Measurements from ENCODE around the gene CYCS. TPM values are rescaled to one million over a fixed set of nuclear protein-coding genes. Genes with fewer than 3 reads are reported as not detected.
"Not testable (repeated sequence)": the region's sequence is repeated elsewhere in the genome, so short reads cannot be mapped to it uniquely, and the experiment has no call there.

CYCS gene
- total RNA-seq, 2 experiments from 2014 or later: 65.2 to 175 TPM

DNA sequence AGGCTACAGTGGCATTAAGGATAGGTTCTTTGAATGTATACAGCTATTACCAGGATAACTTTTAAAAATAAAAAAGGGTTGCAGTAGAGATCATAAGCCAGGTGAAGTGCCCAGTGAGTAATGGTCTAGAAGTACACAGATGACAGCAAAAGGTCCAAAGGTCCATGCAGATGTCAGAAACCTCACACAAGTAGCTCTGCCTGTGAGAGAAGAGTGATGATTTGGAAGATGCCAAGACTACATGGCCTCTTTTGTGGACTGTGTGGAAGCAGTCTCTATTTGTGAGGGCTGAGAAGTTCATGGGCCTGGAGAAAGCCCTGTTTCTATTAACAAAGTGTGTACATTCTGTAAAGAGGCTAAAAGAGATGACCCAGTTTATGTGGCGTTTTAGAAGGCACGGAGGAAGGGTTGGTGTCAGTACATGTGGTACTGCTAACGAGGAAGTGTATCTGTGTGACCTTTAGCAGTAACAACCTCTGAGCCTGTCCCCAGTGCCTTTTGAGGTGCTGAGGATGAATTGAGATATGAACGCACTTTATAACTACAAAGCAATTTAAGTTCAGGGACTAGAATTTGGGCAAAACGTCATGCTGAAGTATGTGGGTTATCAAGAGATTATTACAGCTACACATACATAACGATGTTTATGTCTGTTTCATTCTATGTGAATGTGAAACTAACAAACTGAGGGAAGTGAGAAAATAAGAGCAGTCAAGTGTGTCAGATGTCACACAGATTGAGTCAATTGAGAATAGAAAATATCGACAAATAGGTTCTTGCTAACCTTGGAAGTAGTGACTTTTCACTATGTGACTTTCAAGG is 7.6 kb downstream of the CYCS start:
- TF ChIP-seq EZH2phosphoT487 (IDR thresholded peaks at IDR 0.05; ENCODE audit: borderline replicate concordance, low read depth, low read length): no peak
- TF ChIP-seq, protein P1, sequence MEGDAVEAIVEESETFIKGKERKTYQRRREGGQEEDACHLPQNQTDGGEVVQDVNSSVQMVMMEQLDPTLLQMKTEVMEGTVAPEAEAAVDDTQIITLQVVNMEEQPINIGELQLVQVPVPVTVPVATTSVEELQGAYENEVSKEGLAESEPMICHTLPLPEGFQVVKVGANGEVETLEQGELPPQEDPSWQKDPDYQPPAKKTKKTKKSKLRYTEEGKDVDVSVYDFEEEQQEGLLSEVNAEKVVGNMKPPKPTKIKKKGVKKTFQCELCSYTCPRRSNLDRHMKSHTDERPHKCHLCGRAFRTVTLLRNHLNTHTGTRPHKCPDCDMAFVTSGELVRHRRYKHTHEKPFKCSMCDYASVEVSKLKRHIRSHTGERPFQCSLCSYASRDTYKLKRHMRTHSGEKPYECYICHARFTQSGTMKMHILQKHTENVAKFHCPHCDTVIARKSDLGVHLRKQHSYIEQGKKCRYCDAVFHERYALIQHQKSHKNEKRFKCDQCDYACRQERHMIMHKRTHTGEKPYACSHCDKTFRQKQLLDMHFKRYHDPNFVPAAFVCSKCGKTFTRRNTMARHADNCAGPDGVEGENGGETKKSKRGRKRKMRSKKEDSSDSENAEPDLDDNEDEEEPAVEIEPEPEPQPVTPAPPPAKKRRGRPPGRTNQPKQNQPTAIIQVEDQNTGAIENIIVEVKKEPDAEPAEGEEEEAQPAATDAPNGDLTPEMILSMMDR (conservative IDR thresholded peaks at IDR 0.05; ENCODE audit: low read length): no peak
- H3K36me3 ChIP-seq (ENCODE audit: insufficient read depth, low read length): peaks cover 81% of the 10 kb centered on the region
- H3K9me2 ChIP-seq (ENCODE audit: insufficient read depth, low read length): no peaks in the 10 kb centered on the region
- DNase-seq (ENCODE audit: low spot score): peak; percentile 66
- peaks cover 30% of the 10 kb centered on the region for H3K79me2 ChIP-seq (ENCODE audit: insufficient read depth, low read depth, low read length)
- H3K4me1 ChIP-seq (ENCODE audit: insufficient read depth, low read length, poor library complexity, severe bottlenecking): peaks cover 44% of the 10 kb centered on the region
- H4K20me1 ChIP-seq (ENCODE audit: insufficient read depth, low read length): peaks cover 30% of the 10 kb centered on the region
- CTCF ChIA-PET (ENCODE audit: unreplicated experiment): no interaction called here
- H3K27ac ChIP-seq (ENCODE audit: low read depth, low read length, poor library complexity, severe bottlenecking): peak overlapping the region; percentile 42
- intact Hi-C loops (cut with micrococcal nuclease; ENCODE audit: unreplicated experiment): no loop called here
- peak overlapping the region; percentile 25 for H3K4me3 ChIP-seq (ENCODE audit: low read depth, low read length, poor library complexity, severe bottlenecking)
- peak overlapping the region; percentile 67 for H3K4me2 ChIP-seq (ENCODE audit: low read length)
- no TSS peak for BruUV-seq (replicated peaks)
- no peak overlapping the region for H2AFZ ChIP-seq (ENCODE audit: low read length)
- POLR2A ChIA-PET: interaction anchor here (0.7 to 1.6 kb wide), 4 partner anchors 10 to 263 kb away, joined by 3 to 5 read pairs (median 5); no protein-coding TSS in a partner anchor
- H3K9me3 ChIP-seq (ENCODE audit: low read length): 0 out of 2 replicates have a peak, but pooled peaks cover 13% of the 10 kb centered on the region

- ChIA-PET POLR2A (interaction anchor here (0.7 to 1.6 kb wide), 3 partner anchors 11 to 262 kb away, joined by 3 to 5 read pairs (median 5); no protein-coding TSS in a partner anchor), CTCF (ENCODE audit: unreplicated experiment) (no interaction called here)
- intact Hi-C loops (cut with micrococcal nuclease; ENCODE audit: unreplicated experiment): no loop called here
These were observed 8.4 kb downstream of the CYCS start for GRCh38 chr7:25116621-25117020.

DNA sequence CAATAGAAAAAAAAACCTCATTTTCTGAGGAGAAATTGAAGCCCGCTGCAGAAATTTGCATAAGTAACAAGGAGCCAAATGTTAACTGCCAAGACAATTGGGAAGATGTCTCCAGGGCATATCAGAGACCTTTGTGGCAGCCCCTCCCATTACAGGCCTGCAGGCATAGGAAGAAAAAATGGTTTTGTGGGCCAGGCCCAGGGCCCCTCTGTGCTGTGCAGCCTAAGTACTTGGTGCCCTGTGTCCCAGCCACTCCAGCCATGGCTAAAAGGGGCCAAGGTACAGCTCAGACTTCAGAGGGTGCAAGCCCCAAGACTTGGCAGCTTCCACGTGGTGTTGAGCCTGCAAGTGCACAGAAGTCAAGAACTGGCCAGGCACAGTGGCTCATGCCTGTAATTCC is 14.5 kb downstream of the CYCS start:
- H3K9me2 ChIP-seq (ENCODE audit: insufficient read depth, low read length); H3K79me2 ChIP-seq (ENCODE audit: insufficient read depth, low read depth, low read length); POLR2A ChIA-PET; H3K9me3 ChIP-seq (ENCODE audit: low read length); H2AFZ ChIP-seq (ENCODE audit: low read length); H3K27ac ChIP-seq (ENCODE audit: low read depth, low read length, poor library complexity, severe bottlenecking); H3K4me3 ChIP-seq (ENCODE audit: low read depth, low read length, poor library complexity, severe bottlenecking); intact Hi-C loops (cut with micrococcal nuclease; ENCODE audit: unreplicated experiment); H4K20me1 ChIP-seq (ENCODE audit: insufficient read depth, low read length); H3K4me1 ChIP-seq (ENCODE audit: insufficient read depth, low read length, poor library complexity, severe bottlenecking); DNase-seq (ENCODE audit: low spot score); CTCF ChIA-PET (ENCODE audit: unreplicated experiment); H3K4me2 ChIP-seq (ENCODE audit: low read length); BruUV-seq (replicated peaks): not testable (repeated sequence)
- peaks cover 16% of the 10 kb centered on the region for H3K36me3 ChIP-seq (ENCODE audit: insufficient read depth, low read length)

More at GRCh38 chr7:25116621-25117020, 8.4 kb downstream of the CYCS start:
- Histone ChIP-seq H3K27ac (ENCODE audit: low read depth, low read length, poor library complexity, severe bottlenecking) (no peak overlapping the region), H3K4me2 (ENCODE audit: low read length) (no peak overlapping the region), H3K9me3 (ENCODE audit: low read length) (0 out of 2 replicates have a peak, but pooled peaks cover 5% of the 10 kb centered on the region), H3K79me2 (ENCODE audit: insufficient read depth, low read depth, low read length) (peaks cover 22% of the 10 kb centered on the region; the same call in 1 of the 2 replicates), H3K4me3 (ENCODE audit: low read depth, low read length, poor library complexity, severe bottlenecking) (no peak overlapping the region), H4K20me1 (ENCODE audit: insufficient read depth, low read length) (peaks cover 30% of the 10 kb centered on the region), H3K9me2 (ENCODE audit: insufficient read depth, low read length) (no peaks in the 10 kb centered on the region), H3K36me3 (ENCODE audit: insufficient read depth, low read length) (peaks cover 76% of the 10 kb centered on the region), H3K4me1 (ENCODE audit: insufficient read depth, low read length, poor library complexity, severe bottlenecking) (peaks cover 42% of the 10 kb centered on the region), H2AFZ (ENCODE audit: low read length) (no peak overlapping the region)
- no peak for DNase-seq (ENCODE audit: low spot score)
- no TSS peak for BruUV-seq (replicated peaks)
- no peak for TF ChIP-seq EZH2phosphoT487 (IDR thresholded peaks at IDR 0.05; ENCODE audit: borderline replicate concordance, low read depth, low read length)
